Subcutaneous abdominal adipose tissue (tissue), 5 donors: ENCODE measurements around the gene FOXR1.
"Not testable (repeated sequence)": the region's sequence is repeated elsewhere in the genome, so short reads cannot be mapped to it uniquely, and the experiment has no call there.

Source experiments
- H3K27ac ChIP-seq: one replicate; pipeline ENCODE4 v1.7.0; 2013; ENCODE audit warnings: low read depth, mild to moderate bottlenecking, inconsistent platforms, low read length, moderate library complexity
- H3K27me3 ChIP-seq, 5 donors: one replicate each; pipeline ENCODE4 v1.7.0; 2013; ENCODE audit warnings: low read length in 5 of 5, inconsistent platforms in 1 of 5; ENCODE audit not compliant: control insufficient read depth in 5 of 5, insufficient read depth in 4 of 5
- H3K36me3 ChIP-seq, 5 donors: one replicate each; pipeline ENCODE4 v1.7.0; 2013; ENCODE audit warnings: low read length in 5 of 5; ENCODE audit not compliant: control insufficient read depth in 5 of 5, insufficient read depth in 5 of 5
- H3K4me1 ChIP-seq, 5 donors: one replicate each; pipeline ENCODE4 v1.7.0; 2013; ENCODE audit warnings: low read length in 5 of 5, mild to moderate bottlenecking in 3 of 5, moderate library complexity in 1 of 5; ENCODE audit not compliant: control insufficient read depth in 5 of 5, insufficient read depth in 5 of 5
- H3K4me3 ChIP-seq, 5 donors: one replicate each; pipeline ENCODE4 v1.7.0; 2013; ENCODE audit warnings: low read length in 5 of 5, low read depth in 1 of 5
- H3K9ac ChIP-seq, 5 donors: one replicate each; pipeline ENCODE4 v1.7.0; 2013; ENCODE audit warnings: low read length in 5 of 5, mild to moderate bottlenecking in 4 of 5, moderate library complexity in 3 of 5
- H3K9me3 ChIP-seq, 5 donors: one replicate each; pipeline ENCODE4 v1.7.0; 2013; ENCODE audit warnings: low read length in 5 of 5; ENCODE audit not compliant: control insufficient read depth in 5 of 5
- donor health status: healthy.
- donor health status: healthy.
- donor health status: healthy.
- donor health status: healthy.
- donor health status: healthy.

The FOXR1 gene

GRCh38 chr11:118961591-118961990 is 10.0 kb upstream of the FOXR1 start:
- H3K4me1 ChIP-seq = no peaks in the 10 kb centered on the region
- H3K27ac ChIP-seq = no peak overlapping the region
- no peak overlapping the region for H3K4me3 ChIP-seq
- H3K27me3 ChIP-seq = peaks cover 0 to 3% (median 0%) of the 10 kb centered on the region in 5 donors
- no peaks in the 10 kb centered on the region for H3K9me3 ChIP-seq
- no peak overlapping the region for H3K9ac ChIP-seq
- no peaks in the 10 kb centered on the region for H3K36me3 ChIP-seq

- not testable (repeated sequence) for H3K4me3 ChIP-seq, H3K27ac ChIP-seq, H3K9ac ChIP-seq, H3K36me3 ChIP-seq, H3K9me3 ChIP-seq, H3K27me3 ChIP-seq, H3K4me1 ChIP-seq
These were observed 2.1 kb upstream of the FOXR1 start for GRCh38 chr11:118969508-118969907.

- no peaks in the 10 kb centered on the region for H3K36me3 ChIP-seq
These were observed 2.4 kb downstream of the FOXR1 start for GRCh38 chr11:118973985-118974384.

GRCh38 chr11:118975771-118976709 is 4.5 kb downstream of the FOXR1 start:
- Histone ChIP-seq H3K9me3 (no peaks in the 10 kb centered on the region), H3K36me3 (no peaks in the 10 kb centered on the region), H3K27ac (no peak overlapping the region), H3K4me3 (no peak overlapping the region), H3K9ac (no peak overlapping the region), H3K4me1 (peaks cover 3 to 15% (median 12%) of the 10 kb centered on the region in 5 donors), H3K27me3 (peaks cover 0 to 6% (median 4%) of the 10 kb centered on the region in 5 donors)

More at GRCh38 chr11:118973985-118974384, 2.4 kb downstream of the FOXR1 start:
- Histone ChIP-seq H3K9me3 (no peaks in the 10 kb centered on the region), H3K4me1 (no peaks in the 10 kb centered on the region), H3K4me3 (no peak overlapping the region), H3K27me3 (peaks cover 0 to 6% (median 4%) of the 10 kb centered on the region in 5 donors), H3K9ac (peak overlapping the region in 1 of 5 donors; percentile 14), H3K27ac (no peak overlapping the region)

GRCh38 chr11:118979434-118979833 is 7.9 kb downstream of the FOXR1 start:
- peaks cover 3 to 15% (median 12%) of the 10 kb centered on the region in 5 donors for H3K4me1 ChIP-seq
- no peak overlapping the region for H3K9ac ChIP-seq
- H3K27ac ChIP-seq = no peak overlapping the region
- no peak overlapping the region for H3K4me3 ChIP-seq
- H3K27me3 ChIP-seq = peaks cover 0 to 4% (median 0%) of the 10 kb centered on the region in 5 donors
- H3K9me3 ChIP-seq = no peaks in the 10 kb centered on the region
- no peaks in the 10 kb centered on the region for H3K36me3 ChIP-seq

- no peaks in the 10 kb centered on the region for H3K9me3 ChIP-seq
- peak overlapping the region; percentile 39 to 56 (median 54) for H3K4me3 ChIP-seq
- peak overlapping the region in 3 of 5 donors; percentile 23 to 56 (median 48) for H3K9ac ChIP-seq
- H3K36me3 ChIP-seq = no peaks in the 10 kb centered on the region
- no peak overlapping the region for H3K27ac ChIP-seq
- H3K27me3 ChIP-seq = no peaks in the 10 kb centered on the region
- peaks cover 3 to 15% (median 12%) of the 10 kb centered on the region in 5 donors for H3K4me1 ChIP-seq
These were observed 8.8 kb downstream of the FOXR1 start for GRCh38 chr11:118980191-118980881.

GRCh38 chr11:118984337-118984736 is 12.8 kb downstream of the FOXR1 start:
- H3K27me3 ChIP-seq, H3K9ac ChIP-seq, H3K36me3 ChIP-seq, H3K27ac ChIP-seq, H3K9me3 ChIP-seq, H3K4me3 ChIP-seq: not testable (repeated sequence)
- H3K4me1 ChIP-seq = peaks cover 3 to 15% (median 12%) of the 10 kb centered on the region in 5 donors

- H3K36me3 ChIP-seq = no peaks in the 10 kb centered on the region
- peaks cover 3 to 12% (median 11%) of the 10 kb centered on the region in 5 donors for H3K4me1 ChIP-seq
- no peaks in the 10 kb centered on the region for H3K9me3 ChIP-seq
- H3K27me3 ChIP-seq = no peaks in the 10 kb centered on the region
- H3K27ac ChIP-seq = no peak overlapping the region
- no peak overlapping the region for H3K9ac ChIP-seq
- no peak overlapping the region for H3K4me3 ChIP-seq
These were observed 13.3 kb downstream of the FOXR1 start for GRCh38 chr11:118984825-118985224.

- Histone ChIP-seq H3K4me3 (no peak overlapping the region), H3K9ac (no peak overlapping the region), H3K4me1 (no peaks in the 10 kb centered on the region), H3K27ac (no peak overlapping the region), H3K27me3 (no peaks in the 10 kb centered on the region), H3K36me3 (no peaks in the 10 kb centered on the region), H3K9me3 (no peaks in the 10 kb centered on the region)
These were observed 16.7 kb downstream of the FOXR1 start for GRCh38 chr11:118988280-118988679.

- H3K4me1 ChIP-seq, H3K9ac ChIP-seq, H3K4me3 ChIP-seq, H3K27me3 ChIP-seq, H3K9me3 ChIP-seq, H3K36me3 ChIP-seq, H3K27ac ChIP-seq: not testable (repeated sequence)
These were observed 20.0 kb downstream of the FOXR1 start for GRCh38 chr11:118991486-118992038.
